Measurements from ENCODE around the gene GRID1. TPM values are rescaled to one million over a fixed set of nuclear protein-coding genes. Genes with fewer than 3 reads are reported as not detected.

The GRID1 gene
- total RNA-seq, 1 experiment from 2014 or later: 0.37 TPM

- no peak for TF ChIP-seq PREB (CRISPR knock-in tag; IDR thresholded peaks at IDR 0.05; ENCODE audit: borderline replicate concordance)
- no peak for TF ChIP-seq RELA (CRISPR knock-in tag; IDR thresholded peaks at IDR 0.05; ENCODE audit: borderline replicate concordance)
- no peak for TF ChIP-seq NR3C1 (CRISPR knock-in tag; conservative IDR thresholded peaks at IDR 0.05; ENCODE audit: low read depth)
- TF ChIP-seq TP53 (CRISPR knock-in tag; IDR thresholded peaks at IDR 0.05): no peak
- TF ChIP-seq MYBL2 (CRISPR knock-in tag; IDR thresholded peaks at IDR 0.05): no peak
- TF ChIP-seq HMGA2 (CRISPR knock-in tag; IDR thresholded peaks at IDR 0.05): no peak
These were observed 642.4 kb downstream of the GRID1 start (continued) for GRCh38 chr10:85724215-85724614.

DNA sequence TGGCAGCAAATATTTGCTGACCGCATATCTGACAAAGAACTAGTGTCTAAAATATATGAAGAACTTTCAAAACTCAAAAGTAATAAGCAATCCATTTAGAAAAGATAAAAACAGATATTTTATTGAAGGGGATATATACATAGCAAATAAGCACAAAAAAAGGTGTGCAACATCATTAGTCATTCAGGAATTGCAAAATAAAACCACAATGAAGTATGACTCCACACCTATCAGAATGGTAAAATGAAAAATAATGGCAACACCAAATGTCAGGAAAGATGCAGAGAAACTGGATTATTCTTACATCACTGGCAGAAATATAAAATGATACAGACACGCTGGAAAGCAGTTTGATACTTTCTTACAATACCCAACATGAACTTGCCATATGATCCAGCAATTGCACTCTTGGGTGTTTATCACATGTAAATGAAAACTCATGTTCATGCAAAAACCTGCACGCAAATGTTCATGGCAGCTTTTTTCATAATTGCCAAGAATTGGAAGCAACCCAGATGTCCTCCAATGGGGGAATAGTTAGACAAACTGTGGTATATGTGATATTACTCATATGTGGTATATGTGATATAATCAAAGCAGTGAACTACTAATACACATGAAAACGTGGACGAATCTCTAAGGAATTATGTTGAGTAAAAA is 645.5 kb downstream of the GRID1 start:
- DNase-seq (ENCODE audit: low spot score) (no peak), ATAC-seq (no peak)
- no peaks in the 10 kb centered on the region; the same call in 1 of the 2 replicates for H3K27me3 Mint-ChIP-seq (ENCODE audit: low read depth)
- no peaks in the 10 kb centered on the region for H3K36me3 Mint-ChIP-seq
- no peaks in the 10 kb centered on the region; the same call in 1 of the 2 replicates for H3K9me3 Mint-ChIP-seq
- no peaks in the 10 kb centered on the region for H3K4me1 Mint-ChIP-seq
- no peak overlapping the region for H3K27ac Mint-ChIP-seq
- no peak for TF ChIP-seq ATF2 (CRISPR knock-in tag; IDR thresholded peaks at IDR 0.05; ENCODE audit: borderline replicate concordance, low read depth)
- TF ChIP-seq, protein P1, sequence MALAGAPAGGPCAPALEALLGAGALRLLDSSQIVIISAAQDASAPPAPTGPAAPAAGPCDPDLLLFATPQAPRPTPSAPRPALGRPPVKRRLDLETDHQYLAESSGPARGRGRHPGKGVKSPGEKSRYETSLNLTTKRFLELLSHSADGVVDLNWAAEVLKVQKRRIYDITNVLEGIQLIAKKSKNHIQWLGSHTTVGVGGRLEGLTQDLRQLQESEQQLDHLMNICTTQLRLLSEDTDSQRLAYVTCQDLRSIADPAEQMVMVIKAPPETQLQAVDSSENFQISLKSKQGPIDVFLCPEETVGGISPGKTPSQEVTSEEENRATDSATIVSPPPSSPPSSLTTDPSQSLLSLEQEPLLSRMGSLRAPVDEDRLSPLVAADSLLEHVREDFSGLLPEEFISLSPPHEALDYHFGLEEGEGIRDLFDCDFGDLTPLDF (CRISPR knock-in tag; IDR thresholded peaks at IDR 0.05): no peak
- CTCF ChIA-PET: no interaction called here
- H3K4me3 Mint-ChIP-seq: no peak overlapping the region
- POLR2A ChIA-PET: no interaction called here

- Mint-ChIP-seq H3K27ac (no peak overlapping the region), H3K9me3 (no peaks in the 10 kb centered on the region; the same call in 1 of the 2 replicates), H3K4me3 (no peak overlapping the region), H3K4me1 (no peaks in the 10 kb centered on the region), H3K27me3 (ENCODE audit: low read depth) (no peaks in the 10 kb centered on the region; the same call in 1 of the 2 replicates), H3K36me3 (no peaks in the 10 kb centered on the region)
- CTCF ChIA-PET: no interaction called here
- DNase-seq (ENCODE audit: low spot score) (no peak), ATAC-seq (no peak)
- TF ChIP-seq ZNF396 (CRISPR knock-in tag; IDR thresholded peaks at IDR 0.05; ENCODE audit: borderline replicate concordance) (no peak), ZNF416 (CRISPR knock-in tag; IDR thresholded peaks at IDR 0.05) (no peak), ZNF317 (CRISPR knock-in tag; IDR thresholded peaks at IDR 0.05; ENCODE audit: borderline replicate concordance, low read depth) (no peak), SP1 (CRISPR knock-in tag; conservative IDR thresholded peaks at IDR 0.05) (no peak), ETV6 (CRISPR knock-in tag; IDR thresholded peaks at IDR 0.05) (no peak), TP53 (CRISPR knock-in tag; IDR thresholded peaks at IDR 0.05) (no peak), ZNF263 (CRISPR knock-in tag; IDR thresholded peaks at IDR 0.05; ENCODE audit: low read depth) (no peak), GRHL2 (CRISPR knock-in tag; IDR thresholded peaks at IDR 0.05; ENCODE audit: insufficient replicate concordance, severe bottlenecking) (no peak), ESRRA (CRISPR knock-in tag; IDR thresholded peaks at IDR 0.05; ENCODE audit: borderline replicate concordance) (no peak), SOX15 (CRISPR knock-in tag; IDR thresholded peaks at IDR 0.05) (no peak)
- TF ChIP-seq, protein P2, sequence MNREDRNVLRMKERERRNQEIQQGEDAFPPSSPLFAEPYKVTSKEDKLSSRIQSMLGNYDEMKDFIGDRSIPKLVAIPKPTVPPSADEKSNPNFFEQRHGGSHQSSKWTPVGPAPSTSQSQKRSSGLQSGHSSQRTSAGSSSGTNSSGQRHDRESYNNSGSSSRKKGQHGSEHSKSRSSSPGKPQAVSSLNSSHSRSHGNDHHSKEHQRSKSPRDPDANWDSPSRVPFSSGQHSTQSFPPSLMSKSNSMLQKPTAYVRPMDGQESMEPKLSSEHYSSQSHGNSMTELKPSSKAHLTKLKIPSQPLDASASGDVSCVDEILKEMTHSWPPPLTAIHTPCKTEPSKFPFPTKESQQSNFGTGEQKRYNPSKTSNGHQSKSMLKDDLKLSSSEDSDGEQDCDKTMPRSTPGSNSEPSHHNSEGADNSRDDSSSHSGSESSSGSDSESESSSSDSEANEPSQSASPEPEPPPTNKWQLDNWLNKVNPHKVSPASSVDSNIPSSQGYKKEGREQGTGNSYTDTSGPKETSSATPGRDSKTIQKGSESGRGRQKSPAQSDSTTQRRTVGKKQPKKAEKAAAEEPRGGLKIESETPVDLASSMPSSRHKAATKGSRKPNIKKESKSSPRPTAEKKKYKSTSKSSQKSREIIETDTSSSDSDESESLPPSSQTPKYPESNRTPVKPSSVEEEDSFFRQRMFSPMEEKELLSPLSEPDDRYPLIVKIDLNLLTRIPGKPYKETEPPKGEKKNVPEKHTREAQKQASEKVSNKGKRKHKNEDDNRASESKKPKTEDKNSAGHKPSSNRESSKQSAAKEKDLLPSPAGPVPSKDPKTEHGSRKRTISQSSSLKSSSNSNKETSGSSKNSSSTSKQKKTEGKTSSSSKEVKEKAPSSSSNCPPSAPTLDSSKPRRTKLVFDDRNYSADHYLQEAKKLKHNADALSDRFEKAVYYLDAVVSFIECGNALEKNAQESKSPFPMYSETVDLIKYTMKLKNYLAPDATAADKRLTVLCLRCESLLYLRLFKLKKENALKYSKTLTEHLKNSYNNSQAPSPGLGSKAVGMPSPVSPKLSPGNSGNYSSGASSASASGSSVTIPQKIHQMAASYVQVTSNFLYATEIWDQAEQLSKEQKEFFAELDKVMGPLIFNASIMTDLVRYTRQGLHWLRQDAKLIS (CRISPR knock-in tag; IDR thresholded peaks at IDR 0.05; ENCODE audit: borderline replicate concordance): no peak
- TF ChIP-seq, protein P1 (CRISPR knock-in tag; IDR thresholded peaks at IDR 0.05): no peak
- POLR2A ChIA-PET: no interaction called here
These were observed 647.2 kb downstream of the GRID1 start for GRCh38 chr10:85719408-85719807.

Measured in WTC11 (cell line).